Stimulated activated CD8-positive, alpha-beta memory T cell treated with anti-CD3 and anti-CD28 coated beads, Interleukin-4, amount 100 ng/mL, for 4 hours (primary cell): ENCODE measurements around the gene UBALD2.
"Not testable (repeated sequence)": the region's sequence is repeated elsewhere in the genome, so short reads cannot be mapped to it uniquely, and the experiment has no call there.

Experiments used
- DNase-seq, 2 donors: peaks; one replicate each; pipeline ENCODE4 v3.0.0-alpha.2; 2020; ENCODE audit warnings: low read depth in 2 of 2, low spot score in 1 of 2

Gene UBALD2

DNA sequence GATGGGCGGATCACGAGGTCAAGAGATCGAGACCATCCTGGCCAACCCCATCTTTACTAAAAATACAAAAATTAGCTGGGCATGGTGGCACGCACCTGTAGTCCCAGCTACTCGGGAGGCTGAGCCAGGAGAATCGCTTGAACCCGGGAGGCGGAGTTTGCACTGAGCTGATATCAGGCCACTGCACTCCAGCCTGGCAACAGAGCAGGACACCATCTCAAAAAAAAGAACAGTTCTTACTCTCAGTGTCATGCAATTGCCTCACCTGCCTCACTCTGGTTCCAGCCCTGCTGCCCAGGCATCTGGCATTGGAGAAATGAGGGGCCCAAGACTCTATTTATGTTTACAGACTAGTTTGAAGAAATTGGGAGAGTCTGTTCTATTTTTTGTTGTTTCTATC is 20.4 kb upstream of the UBALD2 start:
- DNase-seq: not testable (repeated sequence)

DNA sequence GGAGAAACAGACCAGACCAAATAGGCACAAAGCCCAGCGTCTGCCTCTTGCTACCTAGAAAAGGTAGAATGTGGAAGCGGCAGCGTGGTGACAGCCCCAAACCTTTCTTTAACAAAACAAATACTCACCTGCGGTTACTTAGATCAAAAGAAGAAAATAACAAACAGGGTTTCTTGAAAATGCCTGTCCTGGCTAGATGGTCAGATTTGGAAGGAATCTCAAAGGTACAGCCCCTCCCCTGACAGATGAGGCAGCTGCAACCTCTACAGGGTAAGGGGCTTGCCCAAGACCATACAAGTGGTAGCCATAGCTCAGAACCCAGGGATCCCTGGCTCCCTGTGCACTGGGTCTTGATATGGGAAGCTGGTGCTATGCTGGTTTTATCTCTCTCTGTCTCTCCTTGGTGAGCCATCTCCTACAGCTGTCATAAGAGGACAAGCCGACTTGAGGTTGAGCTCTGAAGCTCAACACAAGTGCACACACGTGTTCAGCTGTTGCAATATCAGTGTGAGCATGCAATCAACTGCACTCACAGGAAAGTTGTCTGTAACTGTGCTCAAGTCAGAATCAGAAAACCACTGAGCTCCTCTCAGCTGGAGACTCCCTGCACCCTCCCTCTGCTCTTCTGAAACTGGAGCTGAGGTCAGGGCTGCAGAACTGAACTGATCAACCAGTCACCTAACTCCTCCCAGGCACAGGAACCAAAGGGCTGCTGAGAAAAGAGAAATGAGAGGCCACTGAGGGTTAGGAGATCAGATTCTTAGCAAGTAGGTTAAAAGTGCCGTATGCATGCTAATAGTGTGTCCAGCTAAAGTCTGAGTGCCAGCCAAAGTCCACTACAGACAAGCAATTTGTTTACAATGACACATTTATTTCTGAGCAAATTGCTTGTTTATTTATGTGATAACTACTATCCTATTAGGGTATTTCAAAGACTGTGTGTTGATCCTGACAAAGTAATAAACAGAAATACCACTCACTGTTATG is 18.8 kb upstream of the UBALD2 start:
- DNase-seq: no peak

DNA sequence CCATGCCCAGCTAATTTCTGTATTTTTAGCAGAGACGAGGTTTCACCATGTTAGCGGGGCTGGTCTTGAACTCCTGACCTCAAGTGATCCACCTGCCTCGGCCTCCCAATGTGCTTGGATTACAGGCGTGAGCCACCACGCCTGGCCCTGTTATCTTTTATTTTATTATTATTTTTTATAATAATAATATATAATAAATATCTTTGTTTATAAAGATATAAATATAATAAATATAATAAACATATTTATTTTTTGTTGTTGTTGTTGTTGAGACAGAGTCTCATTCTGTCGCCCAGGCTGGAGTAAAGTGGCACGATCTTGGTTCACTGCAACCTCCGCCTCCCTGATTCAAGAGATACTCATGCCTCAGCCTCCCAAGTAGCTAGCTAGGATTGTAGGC is 17.8 kb upstream of the UBALD2 start:
- no peak for DNase-seq

DNA sequence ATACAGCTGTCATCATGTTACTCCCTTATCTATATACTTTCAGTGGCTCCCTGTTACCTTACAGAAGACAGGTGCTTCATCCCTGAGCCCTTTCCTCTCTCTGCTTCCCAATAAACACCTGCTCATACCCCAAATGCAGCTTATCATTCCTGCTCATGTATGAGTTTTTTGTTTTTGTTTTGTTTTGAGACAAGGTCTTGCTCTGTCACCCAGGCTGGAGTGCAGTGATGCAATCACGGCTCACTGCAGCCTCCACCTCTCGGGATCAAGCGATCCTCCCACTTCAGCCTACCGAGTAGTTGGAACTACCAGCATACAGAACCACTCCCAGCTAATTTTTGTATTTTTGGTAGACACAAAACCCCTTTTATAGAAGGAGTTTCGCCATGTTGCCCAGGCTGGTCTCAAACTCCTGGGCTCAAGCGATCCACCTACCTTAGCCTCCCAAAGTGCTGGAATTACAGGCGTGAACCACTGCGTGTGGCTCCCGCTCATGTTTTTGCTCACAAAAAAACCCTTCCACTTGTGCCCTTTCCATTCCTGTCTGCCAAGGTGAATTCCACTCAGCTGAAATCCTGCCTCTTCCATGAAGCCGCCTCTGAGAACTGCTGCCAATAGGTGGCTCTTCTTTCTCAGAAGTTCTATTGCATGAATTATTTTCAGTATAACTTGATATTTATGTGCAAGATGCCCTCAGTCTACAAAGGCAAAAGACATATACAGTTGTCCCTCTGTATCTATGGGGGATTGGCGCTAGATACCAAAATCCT is 16.9 kb upstream of the UBALD2 start:
- DNase-seq: no peak

DNA sequence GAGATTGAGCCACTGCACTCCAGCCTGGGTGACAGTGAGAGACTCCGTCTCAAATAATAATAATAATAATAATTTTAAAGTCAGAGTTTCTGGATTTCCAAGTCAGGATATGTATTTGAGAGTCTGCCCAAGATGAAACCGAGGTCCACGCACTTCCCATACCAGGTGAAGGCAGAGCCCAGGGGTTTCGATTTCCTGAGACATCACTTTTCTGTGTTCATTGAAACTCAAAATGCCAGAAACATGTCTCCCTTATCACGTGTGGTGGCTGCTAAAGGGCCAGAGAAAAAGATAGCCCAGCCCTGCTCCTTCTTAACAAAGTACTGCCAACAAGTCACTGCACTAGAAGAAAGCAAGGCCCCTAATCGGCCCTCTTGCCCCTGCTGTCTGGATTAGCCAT is 15.0 kb upstream of the UBALD2 start:
- no peak for DNase-seq

DNA sequence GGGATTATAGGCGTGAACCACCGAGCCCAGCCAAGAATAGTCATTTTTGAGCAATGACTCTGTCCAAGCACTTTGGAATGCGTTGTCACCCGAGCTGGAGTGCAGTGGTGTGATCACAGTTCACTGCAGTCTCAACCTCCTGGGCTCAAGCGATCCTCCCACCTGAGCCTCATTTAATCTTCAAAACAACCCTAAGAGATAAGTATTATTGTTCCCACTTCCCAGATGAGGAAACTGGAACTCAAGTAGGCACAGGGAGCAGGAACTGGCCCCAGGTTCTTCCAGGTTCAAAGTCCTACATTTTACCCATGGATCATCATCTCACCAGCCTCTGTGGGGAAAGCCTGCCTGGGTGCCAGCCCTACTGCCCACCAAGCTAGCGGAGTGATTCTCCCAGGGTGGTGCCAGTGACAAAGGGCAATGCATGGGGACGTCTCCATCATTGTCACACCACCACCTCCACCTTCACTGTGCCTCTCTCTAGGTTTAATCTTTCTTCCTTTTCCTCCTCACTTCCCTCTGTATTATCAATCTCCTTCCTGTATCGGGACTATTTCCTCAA is 13.6 kb upstream of the UBALD2 start:
- no peak for DNase-seq

DNA sequence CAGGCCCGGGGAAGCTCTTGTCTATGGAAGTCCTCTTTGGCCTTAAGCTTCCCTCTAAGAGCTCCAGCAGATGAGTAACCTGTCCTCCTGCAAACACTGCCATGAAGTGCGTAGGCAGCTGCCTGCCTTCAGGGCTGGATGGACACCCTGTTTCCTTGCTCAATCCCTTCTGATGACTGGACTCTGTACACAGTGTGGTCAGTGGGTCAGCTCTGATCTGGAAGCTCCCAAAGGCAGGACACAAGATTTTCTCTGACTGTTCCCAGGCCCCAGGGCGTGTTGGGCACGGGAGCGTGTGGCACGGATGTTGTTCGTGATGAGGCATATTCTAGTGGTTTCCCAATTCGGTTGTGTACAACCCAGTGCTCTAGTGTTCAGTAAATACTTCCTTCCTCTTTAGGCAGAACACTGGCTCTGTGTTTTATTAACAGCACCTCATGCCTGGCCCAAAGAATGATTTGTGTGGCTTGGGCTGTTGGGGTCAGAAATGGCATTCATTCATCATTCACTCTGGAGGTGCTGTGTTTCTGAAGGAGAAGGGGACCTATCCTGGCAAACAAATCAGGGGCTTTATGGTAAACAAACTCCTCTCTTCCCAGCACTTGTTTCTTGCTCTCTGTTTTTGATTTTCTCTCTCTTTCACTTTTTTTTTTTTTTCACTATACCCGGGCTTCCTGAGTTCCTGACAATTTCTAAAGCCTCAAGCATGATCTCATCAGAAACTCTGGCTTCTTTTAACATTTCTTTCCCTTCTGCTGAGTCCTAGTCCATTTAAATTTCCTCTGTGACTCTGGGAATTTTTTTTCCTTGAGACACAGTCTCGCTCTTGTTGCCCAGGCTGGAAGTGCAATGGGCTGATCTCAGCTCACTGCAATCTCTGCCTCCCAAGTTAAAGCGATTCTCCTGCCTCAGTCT is 12.9 kb upstream of the UBALD2 start:
- DNase-seq: no peak

DNA sequence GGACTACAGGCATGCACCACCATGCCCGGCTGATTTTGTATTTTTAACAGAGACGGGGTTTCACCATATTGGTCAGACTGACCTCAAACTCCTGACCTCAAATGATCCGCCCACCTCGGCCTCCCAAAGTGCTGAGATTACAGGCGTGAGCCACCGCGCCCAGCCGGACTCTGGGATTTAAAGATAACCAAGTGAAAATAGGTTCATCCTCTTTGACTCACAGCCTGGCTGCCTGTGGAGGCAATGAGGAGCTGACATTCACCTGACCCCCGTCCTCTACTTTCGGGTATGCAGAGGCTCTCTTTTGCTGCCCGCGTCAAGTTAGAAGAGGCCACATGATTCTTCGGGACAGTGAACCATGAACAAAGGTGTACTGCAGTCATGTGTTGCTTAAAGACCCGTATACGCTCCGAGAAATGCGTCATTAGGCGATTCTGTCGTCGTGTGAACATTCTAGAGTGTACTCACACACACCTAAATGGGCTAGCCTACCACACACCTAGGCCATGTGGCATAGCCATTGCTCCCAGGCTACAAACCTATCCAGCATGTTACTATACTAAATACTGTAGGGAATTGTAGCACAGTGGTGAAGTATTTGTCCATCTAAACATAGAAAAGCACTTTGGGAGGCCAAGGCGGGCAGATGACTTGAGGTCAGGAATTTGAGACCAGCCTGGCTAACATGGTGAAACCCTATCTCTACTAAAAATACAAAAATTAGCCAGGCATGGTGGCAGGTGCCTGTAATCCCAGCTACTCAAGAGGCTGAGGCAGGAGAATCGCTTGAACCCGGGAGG is 12.0 kb upstream of the UBALD2 start:
- DNase-seq: not testable (repeated sequence)

DNA sequence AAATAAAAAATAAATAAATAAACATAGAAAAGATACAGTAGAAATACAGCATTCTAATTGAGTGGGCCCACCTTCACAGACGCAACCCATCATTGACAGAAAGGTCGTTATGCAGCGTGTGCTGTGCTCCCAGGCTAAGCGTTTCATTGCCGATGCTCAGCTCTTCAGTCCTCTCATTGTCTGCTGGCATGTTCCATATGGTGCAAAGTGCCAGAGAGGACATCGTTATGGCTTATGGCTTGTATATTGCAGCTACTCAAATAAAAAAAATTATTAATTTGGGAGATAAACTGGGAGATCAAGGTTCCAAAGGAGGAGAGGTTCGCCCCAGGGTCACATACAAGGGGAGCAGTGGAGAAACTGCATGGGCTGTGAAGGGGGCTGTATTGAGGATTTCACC is 11.3 kb upstream of the UBALD2 start:
- DNase-seq: no peak

DNA sequence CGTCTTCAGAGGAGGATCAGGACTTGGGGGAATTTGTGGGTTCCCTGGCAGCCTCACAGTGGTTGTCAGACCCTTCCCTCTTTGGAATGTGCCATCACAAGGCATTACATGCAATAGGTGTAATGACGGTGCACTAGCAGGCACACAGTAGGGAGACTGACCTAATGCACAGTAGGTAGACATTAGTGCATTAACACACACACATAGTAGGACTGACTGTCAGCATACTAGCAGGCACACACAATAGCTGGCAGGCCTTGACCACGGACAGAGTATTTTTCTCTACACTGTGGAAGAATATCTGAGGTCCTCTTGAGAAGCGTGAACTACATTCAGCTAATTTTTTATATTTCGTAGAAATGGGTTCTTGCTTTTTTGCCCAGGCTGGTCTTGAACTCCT is 10.9 kb upstream of the UBALD2 start:
- no peak for DNase-seq

DNA sequence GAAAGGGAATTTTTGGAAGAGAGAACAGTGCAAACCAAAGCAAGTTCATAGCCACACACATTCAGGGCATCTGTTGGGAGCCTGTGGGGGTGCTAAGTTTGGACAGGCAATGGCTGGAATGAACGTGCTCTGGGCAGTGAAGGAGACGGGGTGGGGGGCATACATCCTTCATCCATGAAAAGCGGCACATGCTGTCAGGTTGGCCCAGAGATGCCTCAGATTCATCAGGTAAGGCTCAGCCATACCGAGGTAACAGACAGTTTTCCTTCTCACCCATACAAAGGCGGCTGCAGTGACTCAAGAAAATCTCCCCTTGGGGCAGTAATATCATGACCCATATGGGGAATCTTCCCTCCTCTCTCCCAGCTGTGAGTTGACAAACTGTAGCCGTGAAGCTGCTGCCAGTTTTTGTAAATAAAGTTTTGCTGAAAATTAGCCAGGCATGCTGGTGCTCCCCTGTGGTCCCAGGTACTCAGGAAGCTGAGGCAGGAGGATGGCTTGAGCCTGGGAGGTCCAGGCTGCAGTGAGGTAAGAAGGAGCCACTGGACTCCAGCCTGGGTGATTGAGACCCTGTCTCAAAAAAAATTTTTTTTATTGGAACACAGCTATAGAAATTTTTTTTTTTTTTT is 9.2 kb upstream of the UBALD2 start:
- no peak for DNase-seq

DNA sequence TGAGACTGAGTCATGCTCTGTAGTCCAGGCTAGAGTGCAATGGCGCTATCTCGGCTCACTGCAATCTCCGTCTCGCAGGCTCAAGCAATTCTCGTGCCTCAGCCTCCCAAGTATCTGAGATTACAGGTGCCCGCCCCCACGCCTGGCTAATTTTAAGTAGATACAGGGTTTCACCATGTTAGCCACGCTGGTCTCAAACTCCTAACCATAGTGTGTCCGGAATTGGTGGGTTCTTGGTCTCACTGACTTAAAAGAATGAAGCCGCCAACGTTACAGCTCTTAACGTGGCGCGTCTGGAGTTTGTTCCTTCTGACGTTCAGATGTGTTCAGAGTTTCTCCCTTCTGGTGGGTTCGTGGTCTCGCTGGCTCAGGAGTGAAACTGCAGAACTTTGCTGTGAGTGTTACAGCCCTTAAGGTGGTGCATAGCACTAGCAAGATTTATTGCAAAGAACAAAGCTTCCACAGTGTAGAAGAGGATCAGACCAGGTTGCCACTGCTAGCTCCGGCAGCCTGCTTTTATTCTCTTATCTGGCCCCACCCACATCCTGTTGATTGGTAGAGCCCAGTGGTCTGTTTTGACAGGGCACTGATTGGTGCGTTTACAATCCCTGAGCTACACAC is 8.6 kb upstream of the UBALD2 start:
- DNase-seq: not testable (repeated sequence)

DNA sequence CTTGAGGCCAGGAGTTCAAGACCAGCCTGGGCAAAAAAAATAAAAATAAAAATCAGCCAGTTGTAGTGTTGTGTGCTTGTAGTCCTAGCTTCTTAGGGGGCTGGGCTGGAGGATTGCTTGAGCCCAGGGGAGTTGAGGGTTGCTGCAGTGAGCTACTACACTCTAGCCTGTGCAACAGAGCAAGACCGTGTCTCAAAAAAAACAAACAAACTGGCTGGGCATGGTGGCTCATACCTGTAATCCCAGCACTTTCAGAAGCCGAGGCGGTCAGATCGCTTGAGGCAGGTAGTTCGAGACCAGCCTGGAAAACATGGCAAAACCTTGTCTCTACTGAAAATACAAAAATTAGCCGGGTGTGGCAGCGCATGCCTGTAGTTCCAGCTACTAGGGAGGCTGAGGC is 4.9 kb upstream of the UBALD2 start:
- no peak for DNase-seq

DNA sequence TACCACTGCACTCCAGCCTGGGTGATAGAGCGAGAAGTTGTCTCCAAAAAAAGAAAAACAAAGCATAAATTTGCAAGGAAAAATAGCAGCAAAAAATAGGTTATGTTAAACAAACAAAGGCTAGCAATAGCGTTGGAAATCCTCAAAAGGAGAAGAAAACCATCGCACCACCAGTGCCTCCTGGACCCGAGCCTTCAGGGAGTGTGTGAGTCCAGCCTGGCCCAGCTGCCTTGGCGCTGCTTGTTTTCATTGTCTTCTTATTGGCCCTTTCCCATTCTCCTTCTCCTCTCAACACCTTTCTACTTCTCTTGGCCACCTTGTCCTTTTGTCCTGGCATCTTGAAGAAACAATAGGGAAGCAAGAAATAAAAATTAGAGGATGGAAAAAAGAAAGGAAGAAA is 4.5 kb upstream of the UBALD2 start:
- no peak for DNase-seq

DNA sequence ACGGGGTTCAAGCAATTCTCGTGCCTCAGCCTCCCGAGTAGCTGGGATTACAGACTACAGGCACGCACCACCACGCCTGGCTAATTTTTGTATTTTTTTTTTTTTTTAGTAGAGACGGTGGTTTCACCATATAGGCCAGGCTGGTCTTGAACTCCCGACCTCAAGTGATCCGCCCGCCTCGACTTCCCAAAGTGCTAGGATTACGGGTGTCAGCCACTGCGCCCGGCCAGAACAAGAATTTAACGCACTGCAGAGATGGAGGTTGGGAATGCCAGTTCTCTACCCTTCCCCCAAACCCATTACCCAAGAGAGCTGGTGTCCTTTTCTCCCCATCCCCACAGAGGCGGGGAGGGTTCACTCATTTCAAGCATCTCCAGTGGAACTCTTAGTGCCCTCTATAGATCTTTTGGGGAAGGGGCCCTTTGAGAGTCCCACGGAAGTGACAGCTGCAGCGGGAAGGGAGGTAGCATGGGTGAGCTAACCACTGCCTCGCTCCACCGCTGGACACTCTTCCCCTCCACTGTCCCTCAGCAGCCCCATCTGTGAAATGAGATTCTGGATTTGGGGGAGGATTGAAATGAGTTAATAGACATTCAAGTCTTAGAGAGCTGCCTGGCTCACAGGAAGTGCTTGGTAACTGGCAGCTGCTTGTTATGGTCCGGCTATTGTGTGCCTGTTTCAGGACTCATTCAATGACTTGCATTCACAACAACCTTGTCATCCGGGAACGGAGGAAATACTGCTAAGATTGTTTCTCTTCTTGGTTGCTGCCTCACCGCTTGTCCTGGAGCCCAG is 3.5 kb upstream of the UBALD2 start:
- no peak for DNase-seq

DNA sequence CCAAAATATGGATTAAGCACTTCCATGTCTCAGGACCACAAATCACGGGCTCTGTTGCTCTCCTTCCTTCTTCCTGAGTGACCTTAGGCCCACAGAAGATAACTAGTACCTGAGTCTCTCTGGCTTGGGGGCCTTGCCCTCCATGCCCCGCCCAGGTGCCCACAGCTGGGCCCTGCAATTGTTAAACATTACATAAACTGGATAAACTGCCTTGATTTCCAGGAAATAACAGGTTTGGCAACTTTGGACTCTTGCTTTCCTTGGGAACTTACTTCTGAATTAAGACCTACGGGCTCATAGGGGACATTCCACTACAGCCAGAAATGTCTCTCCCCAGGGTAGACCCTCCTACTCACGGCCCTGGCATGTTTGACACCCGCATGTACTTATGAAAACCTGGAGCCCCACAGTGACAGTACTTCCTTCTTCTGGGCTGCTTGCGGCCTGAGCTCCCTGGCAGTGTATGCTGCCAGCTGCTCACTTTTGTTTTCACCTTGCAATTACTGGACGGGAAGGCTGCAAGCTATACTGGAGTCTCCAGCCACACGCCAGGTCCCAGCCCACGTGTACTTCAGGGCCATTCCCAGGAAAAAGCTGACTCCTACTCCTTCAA is 2.3 kb upstream of the UBALD2 start:
- DNase-seq: no peak

DNA sequence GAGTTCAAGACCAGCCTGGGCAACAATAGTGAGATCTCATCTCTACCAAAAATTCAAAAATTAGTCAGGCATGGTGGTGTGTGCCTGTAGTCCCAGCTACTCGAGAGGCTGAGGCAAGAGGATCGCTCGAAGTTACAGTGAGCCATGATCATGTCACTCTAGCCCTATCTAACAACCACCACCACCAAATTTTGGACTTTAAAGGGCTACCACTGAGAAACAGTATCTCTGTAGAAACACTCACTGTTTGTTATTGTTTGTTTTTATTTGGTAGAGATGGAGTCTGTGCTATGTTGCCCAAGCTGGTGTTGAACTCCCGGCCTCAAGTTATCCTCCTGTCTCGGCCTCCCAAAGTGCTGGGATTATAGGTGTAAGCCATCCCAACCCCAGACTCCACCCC is 1.3 kb upstream of the UBALD2 start:
- no peak for DNase-seq

DNA sequence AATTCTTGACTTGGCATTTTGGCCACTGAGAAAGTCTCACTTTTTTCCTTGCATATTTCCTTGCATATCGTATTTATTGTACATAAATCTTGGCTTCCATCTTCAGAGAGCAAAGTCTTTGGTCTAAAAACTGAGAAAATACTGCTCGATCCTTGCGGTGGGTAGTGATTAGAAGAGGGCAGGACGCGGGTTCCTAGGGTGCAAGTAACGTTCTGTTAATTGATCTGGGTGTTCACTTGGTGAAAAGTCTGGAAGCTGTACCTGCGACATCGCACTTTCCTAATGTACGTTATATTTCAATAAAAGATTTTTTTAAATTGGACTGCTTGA is 758 bp upstream of the UBALD2 start:
- no peak for DNase-seq
